RWPE1 (cell line): ENCODE measurements around the gene ASCC2.

Experiments
- CTCF ChIA-PET: fragments of 350-600 bp; sonication (Branson Sonifier 250); formaldehyde crosslinking; extraction: SDS; loops from one replicate; lab custom pipeline; 2021; lab: Yijun Ruan, JAX
- POLR2A ChIA-PET: fragments of 400-600 bp; formaldehyde crosslinking; extraction: SDS; loops from one replicate; lab custom pipeline; 2020; ENCODE audit warnings: antibody characterized with exemption; ENCODE audit not compliant: low non-redundant PET; lab: Yijun Ruan, JAX
- DNase-seq: peaks from one replicate; pipeline ENCODE4 v3.0.0; 2012; ENCODE audit warnings: low spot score
- H3K27ac ChIP-seq: fragments of 450-650 bp; 2 replicates; pipeline ENCODE4 v1.5.1; 2017
- TF ChIP-seq, protein P1 (sequence below): fragments of 450-650 bp; conservative IDR thresholded peaks from 2 replicates; pipeline ENCODE4 v1.5.1; 2017; ENCODE audit warnings: low read depth, mild to moderate bottlenecking

The ASCC2 gene

DNA sequence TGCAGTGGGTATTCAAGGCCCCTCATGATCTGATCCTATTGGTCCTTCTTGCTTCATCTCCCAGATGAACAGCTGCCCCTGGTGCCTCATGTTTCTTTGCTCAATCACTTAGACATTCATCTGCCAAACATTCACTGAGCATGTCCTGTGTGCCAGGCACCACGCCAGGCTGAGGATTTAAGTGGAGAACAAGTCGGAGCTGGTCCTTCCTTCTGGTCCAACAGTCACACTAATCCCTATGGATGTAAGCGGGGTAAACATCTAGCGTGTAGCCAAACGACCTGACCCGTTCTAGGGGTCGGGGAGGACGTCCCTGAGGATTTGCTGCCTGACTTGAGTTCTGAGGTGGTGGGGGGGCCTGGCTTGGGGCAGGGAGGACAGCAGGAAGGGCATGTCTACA is 93.2 kb downstream of the ASCC2 start:
- peak; percentile 75 for DNase-seq
- POLR2A ChIA-PET: no interaction called here
- CTCF ChIA-PET: interaction anchor here (0.6 to 0.7 kb wide), 2 partner anchors 12 to 433 kb away, joined by 3 to 5 read pairs; no protein-coding TSS in a partner anchor
- peak overlapping the region; percentile 93 for H3K27ac ChIP-seq
- TF ChIP-seq, protein P1, sequence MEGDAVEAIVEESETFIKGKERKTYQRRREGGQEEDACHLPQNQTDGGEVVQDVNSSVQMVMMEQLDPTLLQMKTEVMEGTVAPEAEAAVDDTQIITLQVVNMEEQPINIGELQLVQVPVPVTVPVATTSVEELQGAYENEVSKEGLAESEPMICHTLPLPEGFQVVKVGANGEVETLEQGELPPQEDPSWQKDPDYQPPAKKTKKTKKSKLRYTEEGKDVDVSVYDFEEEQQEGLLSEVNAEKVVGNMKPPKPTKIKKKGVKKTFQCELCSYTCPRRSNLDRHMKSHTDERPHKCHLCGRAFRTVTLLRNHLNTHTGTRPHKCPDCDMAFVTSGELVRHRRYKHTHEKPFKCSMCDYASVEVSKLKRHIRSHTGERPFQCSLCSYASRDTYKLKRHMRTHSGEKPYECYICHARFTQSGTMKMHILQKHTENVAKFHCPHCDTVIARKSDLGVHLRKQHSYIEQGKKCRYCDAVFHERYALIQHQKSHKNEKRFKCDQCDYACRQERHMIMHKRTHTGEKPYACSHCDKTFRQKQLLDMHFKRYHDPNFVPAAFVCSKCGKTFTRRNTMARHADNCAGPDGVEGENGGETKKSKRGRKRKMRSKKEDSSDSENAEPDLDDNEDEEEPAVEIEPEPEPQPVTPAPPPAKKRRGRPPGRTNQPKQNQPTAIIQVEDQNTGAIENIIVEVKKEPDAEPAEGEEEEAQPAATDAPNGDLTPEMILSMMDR: no peak

DNA sequence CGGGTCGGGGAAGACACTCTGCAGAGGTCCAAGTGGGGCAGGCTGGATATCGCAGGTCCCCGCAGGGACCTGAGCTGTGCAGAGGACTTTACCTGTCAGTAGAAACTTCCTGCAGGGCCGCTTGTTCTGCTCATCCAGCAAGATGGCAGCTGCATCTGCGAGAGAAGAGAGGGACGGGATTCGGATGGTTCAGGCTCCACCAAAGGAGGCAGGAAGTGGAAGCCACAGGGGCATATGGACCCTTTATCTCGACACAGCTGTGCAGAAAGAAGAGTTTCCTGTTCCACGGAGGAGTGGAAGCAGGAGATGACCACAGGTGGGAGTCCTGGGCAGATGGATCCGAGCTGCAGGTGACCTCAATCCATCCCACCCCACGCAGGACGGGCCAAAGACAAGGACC is 95.7 kb downstream of the ASCC2 start:
- DNase-seq: no peak
- ChIA-PET CTCF (no interaction called here), POLR2A (no interaction called here)
- TF ChIP-seq, protein P1: no peak
- peak overlapping the region; percentile 93; the same call in 1 of the 2 replicates for H3K27ac ChIP-seq

DNA sequence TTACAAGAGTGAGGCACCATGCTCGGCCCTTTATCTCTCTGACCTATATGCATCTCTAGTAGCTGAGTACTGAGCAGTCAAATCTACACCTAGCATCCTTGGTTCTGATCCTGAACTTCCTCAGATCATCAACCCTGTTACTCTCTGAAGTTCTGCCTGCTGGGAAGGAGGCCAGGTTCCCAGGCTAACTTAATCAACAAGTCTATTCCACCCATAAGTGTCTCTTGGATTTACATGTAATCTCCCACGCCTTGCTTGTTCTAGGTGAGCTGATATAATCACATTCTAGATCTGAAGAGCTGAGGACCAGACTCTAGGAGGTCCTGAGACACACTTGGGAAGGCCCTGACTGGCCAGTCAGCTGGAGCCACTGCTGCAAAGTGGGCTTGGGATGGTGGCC is 96.1 kb downstream of the ASCC2 start:
- H3K27ac ChIP-seq: peak overlapping the region; percentile 93; the same call in 1 of the 2 replicates
- CTCF ChIA-PET: no interaction called here
- TF ChIP-seq, protein P1: no peak
- no peak for DNase-seq
- POLR2A ChIA-PET: no interaction called here

DNA sequence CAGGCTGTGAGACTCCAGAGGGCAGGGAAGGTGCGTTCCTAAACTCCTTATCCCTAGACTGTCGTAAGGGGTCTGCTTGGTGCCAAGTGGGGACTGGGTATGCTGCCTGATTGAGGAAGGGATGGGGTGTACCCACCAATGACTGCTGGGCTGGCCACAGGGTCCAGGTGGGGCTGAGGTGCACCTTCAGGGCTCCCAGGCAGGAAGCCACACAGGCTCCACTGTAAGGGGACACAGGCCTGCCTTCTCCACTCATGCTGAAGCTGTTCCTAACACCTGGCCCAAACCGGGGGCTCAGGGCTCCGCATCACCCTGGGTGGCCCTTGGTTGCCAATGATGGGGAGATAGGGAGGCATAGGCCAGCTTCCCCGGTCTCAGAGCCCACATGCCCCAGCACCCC is 97.9 kb downstream of the ASCC2 start:
- TF ChIP-seq, protein P1: no peak
- no peak for DNase-seq
- POLR2A ChIA-PET: no interaction called here
- peak overlapping the region; percentile 11; the same call in 1 of the 2 replicates for H3K27ac ChIP-seq
- CTCF ChIA-PET: interaction anchor here (0.6 kb wide), 1 partner anchor 242 kb away, joined by 3 read pairs; no protein-coding TSS in a partner anchor

DNA sequence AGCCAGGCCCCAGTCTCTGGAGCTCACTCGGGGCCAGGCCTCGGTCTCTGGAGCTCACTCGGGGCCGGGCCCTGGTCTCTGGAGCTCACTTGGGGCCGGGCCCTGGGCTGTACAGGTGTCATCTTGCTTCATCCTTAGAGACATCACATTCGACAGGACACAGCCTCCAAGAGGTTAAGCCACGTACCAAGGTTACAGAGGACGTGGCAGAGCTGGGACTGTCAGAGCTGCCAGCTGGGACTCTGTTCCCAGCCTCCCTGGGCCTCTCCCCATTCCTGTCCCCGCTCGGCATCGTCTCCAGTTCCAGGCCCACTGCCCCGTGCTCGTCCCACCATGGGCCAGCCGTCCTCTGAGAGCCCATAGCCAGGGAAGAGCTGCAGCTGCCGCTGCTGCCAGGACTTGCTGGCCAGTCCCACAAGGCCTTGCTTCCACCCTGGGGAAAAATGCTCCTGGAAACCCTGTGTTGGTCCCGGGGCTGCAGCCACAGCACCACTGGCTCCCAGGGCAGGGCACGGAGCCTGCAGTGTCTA is 98.7 kb downstream of the ASCC2 start:
- TF ChIP-seq, protein P1: no peak
- no peak for DNase-seq
- ChIA-PET CTCF (no interaction called here), POLR2A (no interaction called here)
- no peak overlapping the region for H3K27ac ChIP-seq
